PC-9 (cell line): Measurements from ENCODE around the gene OR52A5. TPM values are rescaled to one million over a fixed set of nuclear protein-coding genes. Genes with fewer than 3 reads are reported as not detected.

ENCODE experiments used
- BruUV-seq: library from RNA; stranded (reverse); fragments of 400-500 nt; replicated peaks from 2 replicates; lab custom pipeline; 2021; lab: Mats Ljungman, UMichigan
- CTCF ChIA-PET: fragments of 300-600 bp; sonication (Branson Sonifier 250); formaldehyde crosslinking; loops from one replicate; lab custom pipeline; 2022; ENCODE audit warnings: antibody characterized with exemption; lab: Charles Lee
- POLR2A ChIA-PET: fragments of 300-600 bp; sonication (Branson Sonifier 250); formaldehyde crosslinking; loops from one replicate; lab custom pipeline; 2022; ENCODE audit warnings: antibody characterized with exemption; ENCODE audit not compliant: unreplicated experiment; lab: Charles Lee
- DNase-seq, 2 experiments: peaks; one replicate each; pipeline versions ENCODE4 v3.0.0 to v3.0.0-alpha.2; 2015 to 2022; ENCODE audit warnings: mixed read lengths in 1 of 2
- H2AFZ ChIP-seq: fragments of 200-600 bp; sonication (generic); 2 replicates; pipeline ENCODE4 v1.8.1; 2017; ENCODE audit warnings: antibody characterized with exemption
- H3F3A ChIP-seq: fragments of 200-600 bp; sonication (generic); 2 replicates; pipeline ENCODE4 v1.8.1; 2017; ENCODE audit warnings: antibody characterized with exemption, mild to moderate bottlenecking, low read depth; ENCODE audit not compliant: insufficient read depth
- H3K27ac ChIP-seq: fragments of 200-600 bp; sonication (generic); 2 replicates; pipeline ENCODE4 v1.6.1; 2016; ENCODE audit warnings: mixed run types
- H3K27me3 ChIP-seq: fragments of 200-600 bp; sonication (generic); 2 replicates; pipeline ENCODE4 v1.6.1; 2016; ENCODE audit warnings: low read depth, mixed run types; ENCODE audit not compliant: insufficient read depth
- H3K36me3 ChIP-seq: fragments of 200-600 bp; sonication (generic); 2 replicates; pipeline ENCODE4 v1.6.1; 2016; ENCODE audit warnings: low read depth, mixed run types
- H3K4me1 ChIP-seq: fragments of 200-600 bp; sonication (generic); replicated peaks from 2 replicates; pipeline ENCODE4 v1.6.1; 2016; ENCODE audit warnings: mixed run types; ENCODE audit not compliant: insufficient read depth
- H3K4me2 ChIP-seq: fragments of 200-600 bp; sonication (generic); 2 replicates; pipeline ENCODE4 v1.6.1; 2017; ENCODE audit warnings: mixed run types
- H3K4me3 ChIP-seq: fragments of 200-600 bp; sonication (generic); 2 replicates; pipeline ENCODE4 v1.6.1; 2016; ENCODE audit warnings: mixed run types
- H3K79me2 ChIP-seq: fragments of 200-600 bp; sonication (generic); 2 replicates; pipeline ENCODE4 v1.6.1; 2017; ENCODE audit warnings: low read depth, mixed run types
- H3K9me2 ChIP-seq: fragments of 200-600 bp; sonication (generic); 2 replicates; pipeline ENCODE4 v1.8.1; 2017; ENCODE audit warnings: mild to moderate bottlenecking; ENCODE audit not compliant: insufficient read depth
- H3K9me3 ChIP-seq: fragments of 200-600 bp; sonication (generic); 2 replicates; pipeline ENCODE4 v1.8.1; 2016; ENCODE audit warnings: low read depth; ENCODE audit not compliant: insufficient read depth
- H4K20me1 ChIP-seq: fragments of 200-600 bp; sonication (generic); 2 replicates; pipeline ENCODE4 v1.8.1; 2017; ENCODE audit not compliant: insufficient read depth
- CTCF ChIP-seq: fragments of 200-600 bp; sonication (generic); conservative IDR thresholded peaks from 2 replicates; pipeline ENCODE4 v1.6.1; 2017; ENCODE audit warnings: mixed run types, antibody characterized with exemption, mild to moderate bottlenecking, moderate library complexity
- EZH2 ChIP-seq: fragments of 200-600 bp; sonication (generic); IDR thresholded peaks from 2 replicates; pipeline ENCODE4 v1.8.0; 2017; ENCODE audit warnings: antibody characterized with exemption, low read depth
- intact Hi-C: fragments of 100-400 bp; cut with micrococcal nuclease; formaldehyde crosslinking; loops from one replicate; pipeline ENCODE4 v1.10.0; 2022; ENCODE audit not compliant: unreplicated experiment
- total RNA-seq: library from RNA; stranded (reverse); gene quantifications from 2 replicates; pipeline ENCODE4 v1.2.3, GENCODE V29; 2021

Gene OR52A5
- total RNA-seq, 1 experiment from 2014 or later = not detected

- Histone ChIP-seq H2AFZ (no peak overlapping the region), H3K4me1 (no peaks in the 10 kb centered on the region), H3K36me3 (no peaks in the 10 kb centered on the region), H3K4me2 (no peak overlapping the region), H4K20me1 (no peaks in the 10 kb centered on the region), H3K27me3 (no peaks in the 10 kb centered on the region), H3K79me2 (no peaks in the 10 kb centered on the region), H3F3A (no peaks in the 10 kb centered on the region), H3K9me2 (no peaks in the 10 kb centered on the region), H3K27ac (no peak overlapping the region), H3K9me3 (no peaks in the 10 kb centered on the region), H3K4me3 (no peak overlapping the region)
- intact Hi-C loops = loop anchor here (2.0 to 10.0 kb wide), 3 partner anchors 167 to 1231 kb away; no protein-coding TSS in a partner anchor
- no TSS peak for BruUV-seq
- ChIA-PET POLR2A (no interaction called here), CTCF (interaction anchor here (0.7 kb wide), 1 partner anchor 309 kb away, joined by 3 read pairs; no protein-coding TSS in a partner anchor)
- DNase-seq = peak in 1 of 2 experiments; percentile 28
- TF ChIP-seq EZH2 = no peak
- peak; percentile 78 for TF ChIP-seq CTCF
These were observed 14.2 kb downstream of the OR52A5 start for GRCh38 chr11:5123802-5124521.

- CTCF ChIA-PET = no interaction called here
- BruUV-seq = no TSS peak
These were observed 19.3 kb downstream of the OR52A5 start for GRCh38 chr11:5118893-5119292.

GRCh38 chr11:5117588-5117987 lies 20.6 kb downstream of the OR52A5 start:
- no TSS peak for BruUV-seq
- H3K4me2 ChIP-seq = no peak overlapping the region
- no peak overlapping the region for H3K27ac ChIP-seq
- H3K79me2 ChIP-seq = no peaks in the 10 kb centered on the region
- H3K36me3 ChIP-seq = no peaks in the 10 kb centered on the region
- no peaks in the 10 kb centered on the region for H4K20me1 ChIP-seq
- no peak for DNase-seq
- no peak overlapping the region for H3K4me3 ChIP-seq
- no peaks in the 10 kb centered on the region for H3K9me3 ChIP-seq
- no peaks in the 10 kb centered on the region for H3K4me1 ChIP-seq
- no peak for TF ChIP-seq CTCF
- H3K27me3 ChIP-seq = no peaks in the 10 kb centered on the region
- no peaks in the 10 kb centered on the region for H3F3A ChIP-seq
- CTCF ChIA-PET = no interaction called here
- no peak overlapping the region for H2AFZ ChIP-seq
- intact Hi-C loops = no loop called here
- no peaks in the 10 kb centered on the region for H3K9me2 ChIP-seq
- POLR2A ChIA-PET = no interaction called here

More at GRCh38 chr11:5118893-5119292, 19.3 kb downstream of the OR52A5 start:
- H2AFZ ChIP-seq = no peak overlapping the region
- no peaks in the 10 kb centered on the region for H4K20me1 ChIP-seq
- no peak overlapping the region for H3K4me2 ChIP-seq
- no peaks in the 10 kb centered on the region for H3K9me2 ChIP-seq
- POLR2A ChIA-PET = no interaction called here
- no peaks in the 10 kb centered on the region for H3F3A ChIP-seq
- TF ChIP-seq CTCF (no peak), EZH2 (no peak)
- no peak overlapping the region for H3K27ac ChIP-seq
- no peaks in the 10 kb centered on the region for H3K36me3 ChIP-seq
- intact Hi-C loops = no loop called here
- H3K4me3 ChIP-seq = no peak overlapping the region
- DNase-seq = no peak
- no peaks in the 10 kb centered on the region for H3K79me2 ChIP-seq
- no peaks in the 10 kb centered on the region for H3K27me3 ChIP-seq
- H3K4me1 ChIP-seq = no peaks in the 10 kb centered on the region
- H3K9me3 ChIP-seq = no peaks in the 10 kb centered on the region
